Limb (tissue), 2 donors: Measurements from ENCODE around the gene SGTA.

Experiments
- DNase-seq, 2 donors: peaks; one replicate each; pipeline ENCODE4 v3.0.0-alpha.2; 2016; ENCODE audit errors: extremely low spot score in 2 of 2

The SGTA gene

GRCh38 chr19:2810141-2811091 lies 27.3 kb upstream of the SGTA start:
- DNase-seq = no peak

DNA sequence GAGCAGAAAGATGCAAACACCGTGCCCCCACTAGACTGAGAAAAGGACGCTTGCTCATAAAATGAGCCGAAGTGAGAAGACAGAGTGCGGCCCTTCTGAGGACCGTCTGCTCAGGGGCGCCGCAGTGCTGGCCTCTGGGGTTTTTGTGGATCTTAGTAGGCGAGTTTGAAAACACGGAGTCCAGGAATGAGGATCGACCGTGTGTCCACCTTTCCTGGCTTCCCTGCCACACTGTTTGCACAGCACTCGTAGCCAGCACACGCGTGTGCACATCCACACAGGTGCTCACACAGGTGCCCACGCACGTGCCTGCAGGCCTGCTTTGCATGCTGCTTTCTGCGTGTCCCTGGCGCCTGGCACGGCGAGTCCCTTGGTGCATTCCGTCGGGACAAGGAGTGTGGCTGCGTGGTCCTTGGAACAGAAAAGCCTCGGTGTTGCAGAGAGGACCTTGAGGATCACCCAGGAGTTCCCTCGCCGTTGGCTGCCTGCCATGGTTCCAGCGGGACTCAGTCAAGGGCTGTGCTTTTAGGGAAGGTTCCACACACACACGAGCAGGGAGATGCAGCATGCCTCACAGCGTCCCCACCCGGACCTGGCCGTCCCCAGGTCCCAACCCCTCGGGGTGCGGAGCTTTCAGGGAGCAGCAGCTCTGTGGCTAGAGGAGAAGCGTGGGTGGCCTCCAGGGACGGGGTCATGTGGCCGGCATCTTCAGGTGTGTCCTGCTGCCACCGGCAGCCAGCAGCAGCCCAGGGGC lies 26.5 kb upstream of the SGTA start:
- no peak for DNase-seq

GRCh38 chr19:2808129-2808941 lies 25.3 kb upstream of the SGTA start:
- no peak for DNase-seq

- DNase-seq = no peak
These were observed 24.5 kb upstream of the SGTA start for GRCh38 chr19:2807379-2808128.

- DNase-seq = no peak
These were observed 23.8 kb upstream of the SGTA start for GRCh38 chr19:2806736-2807378.

DNA sequence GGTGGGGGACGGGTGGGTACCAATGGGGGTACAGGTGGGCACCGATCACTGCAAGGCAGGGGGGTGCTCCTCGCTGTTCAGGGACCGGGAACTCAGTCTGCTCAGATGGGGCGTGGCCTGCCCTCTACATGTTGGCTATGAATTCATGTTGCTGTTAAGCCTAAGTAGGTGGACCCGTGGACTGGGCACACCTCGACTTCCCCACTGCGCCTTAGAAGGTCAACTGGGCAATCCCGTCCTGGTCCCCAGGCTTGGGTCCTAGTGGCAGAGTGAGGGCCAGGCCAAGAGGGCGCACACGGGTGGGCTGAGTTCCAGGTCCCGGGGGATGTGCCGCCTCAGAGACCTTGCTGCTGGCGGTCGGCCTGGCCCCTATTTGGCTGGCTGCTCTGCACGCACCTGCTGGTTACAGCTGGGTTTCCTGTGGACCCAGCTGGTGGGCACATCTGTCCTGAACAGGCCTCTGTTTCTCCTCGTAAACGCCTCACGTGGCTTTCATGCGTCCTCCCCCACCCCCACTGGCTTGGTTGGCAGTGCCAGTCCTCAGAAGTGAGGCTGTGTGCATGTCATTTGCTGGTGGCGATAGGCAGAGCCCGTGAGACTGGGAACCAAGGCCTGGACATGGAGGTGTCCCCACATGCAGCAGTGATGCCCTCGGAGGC lies 23.0 kb upstream of the SGTA start:
- DNase-seq = no peak

- DNase-seq = no peak
These were observed 22.3 kb upstream of the SGTA start for GRCh38 chr19:2805261-2805900.

GRCh38 chr19:2804156-2805004 lies 21.3 kb upstream of the SGTA start:
- DNase-seq = no peak

GRCh38 chr19:2803486-2804155 lies 20.5 kb upstream of the SGTA start:
- DNase-seq = no peak

GRCh38 chr19:2802826-2803225 lies 19.8 kb upstream of the SGTA start:
- no peak for DNase-seq

- DNase-seq = no peak
These were observed 17.4 kb upstream of the SGTA start for GRCh38 chr19:2800506-2800905.

DNA sequence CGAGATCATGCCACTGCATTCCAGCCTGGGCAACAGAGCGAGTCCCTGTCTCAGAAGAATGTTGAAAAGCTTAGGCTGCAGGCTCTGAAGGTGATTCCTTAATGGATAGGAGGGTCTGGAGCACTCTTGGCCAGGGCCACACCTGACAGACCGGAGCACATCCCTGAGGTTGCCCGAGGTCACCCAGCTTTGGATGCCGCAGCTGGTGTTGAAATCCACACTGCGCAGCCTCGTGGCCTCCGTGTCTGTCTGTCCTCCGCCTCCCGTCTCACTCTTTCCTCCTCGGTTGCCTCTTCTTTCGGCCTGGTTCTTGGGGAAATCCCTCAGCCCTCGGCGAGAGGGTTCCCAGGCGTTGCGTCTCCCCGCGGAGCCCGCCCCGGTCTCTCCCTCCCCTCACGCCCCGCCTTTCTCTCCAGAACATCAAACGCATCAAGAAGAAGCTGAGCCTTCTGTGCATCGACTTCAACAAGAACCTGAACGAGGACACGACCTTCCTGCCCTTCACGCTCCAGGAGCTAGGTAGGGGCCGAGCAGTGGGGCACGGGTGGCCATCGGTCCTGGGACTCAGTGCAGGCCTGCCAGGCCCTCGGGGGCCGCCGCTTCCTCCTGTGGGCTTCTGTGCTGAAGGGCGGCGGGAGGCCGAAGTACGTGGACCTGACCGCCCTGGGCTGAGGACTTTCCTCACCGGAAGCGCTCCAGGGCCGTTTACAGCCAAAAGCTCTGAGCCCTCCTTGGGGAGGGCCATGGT lies 16.4 kb upstream of the SGTA start:
- DNase-seq = no peak

- DNase-seq = no peak
These were observed 15.7 kb upstream of the SGTA start for GRCh38 chr19:2798733-2799132.

DNA sequence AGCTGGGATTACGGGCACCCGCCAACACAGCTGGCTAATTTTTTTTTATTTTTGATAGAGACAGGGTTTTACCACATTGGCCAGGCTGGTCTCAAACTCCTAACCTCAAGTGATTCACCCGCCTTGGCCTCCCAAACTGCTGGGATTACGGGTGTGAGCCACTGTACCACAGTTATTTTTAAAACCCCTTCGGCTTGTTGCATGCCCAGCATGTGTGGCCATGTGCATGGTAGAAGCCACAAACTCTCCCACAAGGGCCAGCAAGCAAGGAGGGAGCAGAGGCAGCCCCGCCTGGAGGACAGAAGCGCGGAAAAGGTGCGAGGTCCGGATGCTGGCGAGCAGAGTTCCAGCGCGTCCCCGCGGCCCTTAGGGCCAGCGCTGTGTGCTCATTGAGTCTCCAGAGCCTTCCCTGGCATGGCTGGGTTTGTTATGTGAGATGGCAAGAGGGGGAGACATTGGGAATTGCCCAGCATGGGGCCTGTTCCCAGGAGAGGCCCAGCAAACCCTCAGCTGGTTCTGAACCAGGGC lies 15.1 kb upstream of the SGTA start:
- DNase-seq = no peak

DNA sequence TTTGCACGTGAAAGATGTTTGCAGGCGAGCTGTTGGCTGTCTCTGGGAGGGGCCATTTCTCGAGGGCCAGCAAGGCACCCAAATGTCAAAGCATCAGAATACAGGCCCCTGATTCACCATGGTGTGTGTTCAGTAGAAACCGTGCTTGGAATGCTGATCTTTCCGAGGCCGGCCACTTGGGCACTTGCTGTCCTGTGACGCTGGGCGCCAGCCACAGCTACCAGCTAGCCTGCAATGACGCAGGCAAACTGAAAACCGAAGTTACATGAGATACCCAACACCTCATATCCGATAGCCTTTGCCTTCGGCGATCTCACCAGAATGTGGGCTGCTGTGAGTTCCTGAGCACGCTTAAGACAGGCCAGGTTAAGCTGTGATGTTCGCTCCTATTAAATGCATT lies 14.2 kb upstream of the SGTA start:
- no peak for DNase-seq

- DNase-seq = no peak
These were observed 13.7 kb upstream of the SGTA start for GRCh38 chr19:2796659-2797266.
